HG02588 (cell line): ENCODE data around the gene DPH2.

Experiments used
- ATAC-seq: cut with Tn5 transposase; IDR thresholded peaks from one replicate; pipeline ENCODE4 v1.9.1; 2021; ENCODE audit warnings: mild to moderate bottlenecking, moderate library complexity; ENCODE audit not compliant: unreplicated experiment

DPH2 gene

DNA sequence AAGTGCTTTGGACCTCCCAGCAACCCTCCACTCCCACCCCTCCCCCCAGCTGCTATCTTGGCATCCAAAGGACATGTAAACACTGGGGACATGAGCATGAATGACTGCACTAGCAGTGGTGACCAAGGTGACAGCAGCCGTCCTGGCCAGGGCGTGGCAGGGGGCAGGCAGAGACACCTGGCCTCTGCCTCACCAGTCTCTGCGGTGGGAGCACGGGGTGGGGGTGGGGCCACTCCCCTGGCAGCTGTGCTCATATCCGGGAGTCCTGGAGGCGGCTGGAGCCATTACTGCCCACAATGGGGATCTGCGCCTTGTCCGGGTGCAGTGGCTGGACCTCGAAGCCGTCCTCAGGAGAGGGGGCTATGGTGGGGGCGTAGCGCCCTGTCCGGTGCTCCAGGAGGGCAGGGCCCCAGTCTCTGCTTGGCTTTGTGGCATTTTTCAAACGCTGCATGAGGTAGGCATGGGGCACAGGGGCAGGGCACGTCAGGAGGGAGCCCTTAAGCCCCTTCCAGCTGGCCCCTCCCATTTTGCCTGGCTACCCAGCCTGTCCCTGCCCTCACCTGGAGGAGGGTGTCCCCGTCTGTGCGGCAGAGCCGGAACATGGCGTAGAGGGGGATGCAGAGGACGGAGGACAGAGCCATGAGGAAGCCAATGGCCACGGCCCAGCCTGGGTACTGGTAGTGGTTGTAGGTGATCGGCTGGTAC, 27.6 kb downstream of the DPH2 start:
- no peak for ATAC-seq

DNA sequence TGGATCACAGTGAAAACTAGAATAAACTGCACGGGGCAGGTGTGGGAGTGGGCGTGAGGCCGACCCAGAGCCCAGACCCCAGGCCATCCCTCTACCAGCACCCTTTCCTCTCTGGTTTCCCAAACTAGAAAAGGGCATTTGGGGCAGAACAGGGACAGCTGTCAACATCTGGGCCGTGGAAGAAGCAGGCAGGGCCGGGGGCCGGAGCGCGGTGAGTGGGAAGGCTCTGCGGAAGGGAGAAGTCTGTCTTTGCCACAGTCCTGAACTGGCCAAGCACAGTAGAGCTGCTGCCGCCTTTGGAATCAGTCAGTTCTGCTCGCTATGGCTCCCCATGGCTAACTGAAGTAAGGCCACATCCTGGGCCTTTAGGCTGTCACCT, 28.2 kb downstream of the DPH2 start:
- no peak for ATAC-seq

DNA sequence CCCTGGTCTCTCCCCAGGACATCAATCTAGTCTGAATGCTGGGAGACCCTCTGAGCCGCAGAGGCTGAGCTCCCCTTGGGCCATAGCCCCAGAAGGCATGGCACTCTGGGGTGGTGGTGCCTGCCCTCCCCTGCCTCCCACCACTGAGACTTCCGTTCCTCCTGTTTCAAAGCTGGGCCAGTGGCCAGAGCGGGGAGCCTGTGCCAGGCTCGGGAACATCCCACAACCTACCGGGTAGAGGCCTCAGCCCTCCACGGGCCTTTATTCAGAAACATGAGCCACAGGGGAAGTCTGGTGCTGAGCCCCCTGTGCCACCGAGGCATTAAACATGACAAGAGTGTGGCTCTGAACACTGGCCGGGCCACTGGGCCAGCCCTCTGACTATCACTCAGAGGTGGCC, 29.6 kb downstream of the DPH2 start:
- no peak for ATAC-seq

DNA sequence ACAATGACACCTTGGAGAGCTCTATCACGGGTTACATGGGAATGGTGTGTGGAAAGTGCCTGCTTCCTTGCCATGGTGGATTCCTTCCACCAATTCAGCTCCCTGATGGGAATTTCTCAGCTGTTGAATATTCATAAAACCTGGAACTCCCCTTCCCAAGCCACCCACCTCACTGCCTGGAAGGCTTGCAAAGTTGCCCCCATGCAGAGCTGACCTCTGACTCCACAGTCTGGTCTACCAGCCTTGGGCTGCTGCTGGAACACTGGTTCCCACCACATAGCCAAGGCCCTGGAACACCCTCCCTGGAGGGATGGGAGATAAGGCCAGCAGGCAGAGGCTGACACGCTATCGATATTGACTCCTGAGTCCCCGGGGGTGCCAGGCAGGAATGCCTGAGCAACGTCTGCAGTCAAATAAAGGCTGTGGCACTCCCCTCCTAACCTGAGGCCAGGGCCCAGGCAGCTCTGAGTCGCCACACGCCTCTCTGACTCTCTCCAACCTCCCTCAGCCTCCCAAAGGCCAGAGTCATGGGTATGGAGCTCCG, 30.4 kb downstream of the DPH2 start:
- ATAC-seq = no peak

DNA sequence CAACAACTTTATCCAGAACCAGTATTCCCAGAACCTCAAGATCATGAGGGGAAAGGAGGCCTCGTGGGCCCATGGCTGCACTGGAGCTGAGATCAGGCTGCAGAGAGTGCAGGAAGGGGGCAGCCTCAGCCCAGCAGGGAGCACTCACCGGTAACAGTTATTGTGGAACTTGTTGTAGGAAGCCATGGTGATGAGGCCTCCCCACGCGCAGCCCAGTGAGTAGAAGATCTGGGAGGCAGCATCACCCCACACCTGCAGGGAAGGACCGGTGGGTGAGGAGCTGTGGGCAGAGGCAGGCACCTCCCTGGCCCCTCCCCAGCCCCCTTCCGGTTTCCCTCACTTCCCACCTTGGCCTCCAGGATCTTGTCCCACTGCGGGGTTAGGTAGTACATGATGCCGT, 32.4 kb downstream of the DPH2 start:
- no peak for ATAC-seq

DNA sequence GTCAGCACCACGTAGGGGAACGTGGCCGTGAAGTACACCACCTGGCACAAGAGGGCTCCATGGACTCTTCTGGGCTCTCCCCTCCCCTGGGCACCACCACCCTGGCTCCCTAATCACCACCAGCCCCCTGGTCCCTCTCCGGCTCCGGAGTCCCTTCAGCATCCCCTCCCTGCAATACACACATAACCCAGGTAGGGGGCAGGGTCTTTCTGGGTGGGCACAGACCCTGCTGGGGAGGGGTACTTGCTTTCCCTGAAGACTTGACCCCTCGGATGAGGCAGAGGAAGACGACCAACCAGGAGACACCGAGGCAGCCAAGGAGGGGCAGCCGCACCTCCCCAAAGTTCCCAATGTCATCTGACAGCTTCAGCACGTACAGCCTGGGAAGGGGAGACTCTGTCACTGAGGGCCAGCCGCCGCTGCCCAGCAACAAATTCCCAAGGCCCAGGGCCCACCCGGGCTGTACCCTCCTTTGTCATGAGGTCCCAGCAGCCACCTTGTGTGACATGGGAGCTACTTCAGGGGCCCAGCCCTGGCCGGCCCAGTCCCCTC, 32.9 kb downstream of the DPH2 start:
- no peak for ATAC-seq

DNA sequence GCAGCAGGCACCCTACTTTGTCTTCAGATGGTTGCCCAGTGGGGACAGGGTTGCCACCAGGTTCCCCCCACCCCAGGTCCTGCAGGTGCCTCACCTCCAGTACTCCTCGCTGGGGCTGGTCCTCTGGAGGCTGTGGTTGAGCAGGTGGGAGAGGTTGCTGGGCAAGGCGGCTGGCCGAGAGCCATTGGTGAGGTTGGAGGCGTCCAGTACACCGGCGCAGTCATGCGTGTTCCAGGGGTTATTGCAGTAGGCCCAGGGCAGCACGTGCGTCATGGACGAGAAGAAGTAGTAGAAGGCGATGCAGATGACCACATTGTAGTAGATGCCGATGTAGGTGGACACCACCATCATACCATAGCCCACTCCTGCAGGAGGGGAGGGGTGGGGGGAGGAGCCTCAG, 38.4 kb downstream of the DPH2 start:
- ATAC-seq = no peak

DNA sequence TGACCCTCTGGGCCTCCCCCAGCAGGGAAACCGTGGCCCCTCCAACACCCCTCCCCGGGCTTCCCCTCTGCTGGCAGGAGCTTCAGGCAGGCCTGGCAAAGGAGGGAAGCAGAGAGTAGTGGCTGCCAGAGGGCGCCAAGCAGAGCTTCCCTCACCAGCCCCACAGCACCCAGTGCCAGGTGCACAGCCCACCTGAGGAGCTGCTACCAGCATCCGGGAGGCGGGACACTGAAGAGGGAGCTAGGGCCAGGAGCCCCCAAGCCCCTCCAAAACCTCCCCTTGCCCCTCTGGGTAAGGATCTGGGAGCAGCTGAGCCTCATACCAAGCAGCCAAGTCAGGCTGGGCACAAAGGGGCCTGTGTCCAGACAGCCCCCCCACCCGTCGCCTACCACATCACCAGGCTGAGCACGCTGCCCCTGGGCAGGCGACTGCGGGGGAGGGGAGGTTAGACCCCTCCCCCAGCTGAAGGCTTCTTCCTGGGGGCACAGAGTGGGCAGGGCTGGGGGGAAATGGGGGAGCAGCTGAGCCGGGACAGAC, 41.2 kb downstream of the DPH2 start:
- no peak for ATAC-seq

DNA sequence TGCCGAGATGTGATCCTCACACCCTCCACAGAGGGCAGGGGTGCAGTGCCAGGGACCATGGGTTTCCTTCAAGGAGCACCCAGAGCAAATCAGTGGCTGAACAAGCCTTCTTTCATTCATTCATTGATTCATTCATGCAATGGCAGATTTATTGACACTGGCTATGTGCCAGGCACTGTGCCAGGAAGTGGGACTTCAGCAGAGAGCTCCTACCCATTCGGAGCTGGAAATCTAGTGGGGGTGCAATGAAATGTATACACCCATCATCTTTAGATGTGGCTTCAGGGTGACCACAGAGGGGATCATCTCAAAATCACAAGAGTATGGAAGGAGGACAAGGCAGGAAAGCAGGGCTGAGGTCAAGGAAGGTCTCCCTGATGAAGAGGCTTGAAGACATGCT, 42.6 kb downstream of the DPH2 start:
- no peak for ATAC-seq

DNA sequence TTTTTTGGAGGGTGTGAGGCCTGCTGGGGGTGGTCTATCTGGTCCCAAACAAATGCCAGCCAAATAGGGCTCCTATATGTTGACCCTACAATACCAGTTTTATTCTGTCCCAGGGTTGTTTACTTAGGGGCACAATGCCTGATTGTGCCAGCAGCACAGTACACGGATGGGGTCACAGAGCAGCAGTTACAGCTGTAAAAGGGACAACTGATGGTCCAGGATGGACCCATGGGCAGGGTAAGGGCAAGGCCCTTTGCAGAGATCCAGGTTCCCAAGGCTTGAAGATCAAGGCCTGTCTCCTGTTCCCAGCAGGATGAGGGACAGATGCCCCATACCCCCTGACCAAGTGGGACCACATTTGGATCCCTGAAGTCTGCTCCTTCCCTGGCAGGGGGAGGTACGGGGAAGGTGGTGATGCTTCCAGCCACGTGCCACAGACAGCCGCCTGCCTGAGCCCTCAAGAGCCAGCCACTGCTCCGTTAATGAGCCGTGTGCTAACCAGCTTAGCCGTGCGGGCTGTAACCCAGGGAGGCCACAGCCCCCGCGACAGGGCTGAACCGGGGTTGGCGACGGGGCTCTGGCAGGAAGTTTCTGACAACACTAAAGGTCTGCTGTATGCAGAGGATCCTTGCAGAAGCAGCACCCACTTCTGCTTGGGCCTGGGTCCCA, 43.3 kb downstream of the DPH2 start:
- no peak for ATAC-seq

DNA sequence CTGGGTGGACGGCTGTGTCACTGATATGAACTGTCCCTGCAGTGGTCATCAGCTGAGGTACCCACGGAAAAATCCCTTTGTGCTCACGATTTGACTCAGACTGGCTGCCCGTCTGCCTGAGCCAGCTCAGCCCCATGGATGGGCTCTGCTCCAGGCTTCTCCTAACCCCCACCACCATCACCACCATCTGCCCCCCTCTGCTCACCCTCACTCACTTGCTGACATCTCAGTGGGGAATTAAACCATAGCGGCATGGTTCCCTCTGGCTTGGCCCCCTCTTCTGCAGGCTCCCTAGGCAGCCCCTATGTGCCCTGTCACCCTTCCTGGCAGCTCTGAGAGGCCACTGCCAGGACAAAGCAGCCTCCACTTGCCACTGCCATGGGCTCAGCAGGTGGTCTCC, 44.1 kb downstream of the DPH2 start:
- ATAC-seq = no peak

DNA sequence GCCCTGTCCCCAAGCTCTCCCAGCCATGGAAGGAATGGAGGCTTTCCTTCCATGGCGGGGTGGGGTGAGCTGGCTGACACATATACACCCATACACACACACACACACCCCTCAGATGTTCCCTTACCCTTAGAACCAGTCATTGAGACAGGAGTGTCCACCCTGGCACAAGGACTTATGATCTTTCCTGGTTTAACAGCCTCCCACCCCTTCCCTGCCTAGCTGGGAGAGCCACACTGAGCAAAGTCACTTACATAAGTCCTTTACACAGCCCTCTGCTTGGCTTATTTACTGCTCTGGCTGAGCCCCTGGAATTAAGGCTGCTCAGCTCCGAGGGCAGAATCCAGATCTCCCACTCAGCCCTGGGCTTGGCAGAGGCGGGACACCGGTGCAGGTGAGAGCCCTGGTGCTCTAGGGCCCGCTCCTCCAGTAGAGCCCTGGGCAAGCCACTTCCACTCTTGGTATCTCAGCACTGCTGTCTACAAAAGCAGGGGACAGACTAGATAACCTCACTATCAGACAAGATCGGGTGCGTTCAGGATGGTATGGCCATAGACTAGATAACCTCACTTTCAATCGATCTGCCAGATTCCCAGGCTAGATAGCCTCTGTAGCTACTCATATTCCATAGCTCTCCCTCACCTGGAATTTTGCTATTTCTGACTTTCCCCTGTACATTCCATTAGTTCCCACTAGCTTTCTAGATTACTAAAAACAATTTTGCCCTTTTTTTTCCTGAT, 44.7 kb downstream of the DPH2 start:
- no peak for ATAC-seq

DNA sequence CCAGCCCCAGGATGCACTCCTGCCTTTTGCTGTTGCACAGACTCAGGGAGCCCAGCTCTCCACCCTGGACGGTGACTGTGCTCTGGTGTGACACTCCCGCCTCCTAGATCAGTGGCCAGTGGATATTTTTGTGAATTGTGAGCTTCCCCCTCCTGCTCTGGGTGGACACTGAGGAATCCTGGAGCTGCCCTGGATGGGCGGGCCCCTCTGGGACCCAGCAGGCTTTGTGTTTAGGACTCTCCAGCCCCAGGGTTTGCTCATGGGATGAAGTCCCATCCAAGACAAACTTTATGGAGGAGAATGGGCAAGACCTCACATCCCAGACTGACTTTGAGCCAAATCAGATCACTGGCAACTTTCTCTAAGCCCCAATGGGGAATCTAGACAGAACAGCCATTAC, 45.4 kb downstream of the DPH2 start:
- ATAC-seq = no peak

DNA sequence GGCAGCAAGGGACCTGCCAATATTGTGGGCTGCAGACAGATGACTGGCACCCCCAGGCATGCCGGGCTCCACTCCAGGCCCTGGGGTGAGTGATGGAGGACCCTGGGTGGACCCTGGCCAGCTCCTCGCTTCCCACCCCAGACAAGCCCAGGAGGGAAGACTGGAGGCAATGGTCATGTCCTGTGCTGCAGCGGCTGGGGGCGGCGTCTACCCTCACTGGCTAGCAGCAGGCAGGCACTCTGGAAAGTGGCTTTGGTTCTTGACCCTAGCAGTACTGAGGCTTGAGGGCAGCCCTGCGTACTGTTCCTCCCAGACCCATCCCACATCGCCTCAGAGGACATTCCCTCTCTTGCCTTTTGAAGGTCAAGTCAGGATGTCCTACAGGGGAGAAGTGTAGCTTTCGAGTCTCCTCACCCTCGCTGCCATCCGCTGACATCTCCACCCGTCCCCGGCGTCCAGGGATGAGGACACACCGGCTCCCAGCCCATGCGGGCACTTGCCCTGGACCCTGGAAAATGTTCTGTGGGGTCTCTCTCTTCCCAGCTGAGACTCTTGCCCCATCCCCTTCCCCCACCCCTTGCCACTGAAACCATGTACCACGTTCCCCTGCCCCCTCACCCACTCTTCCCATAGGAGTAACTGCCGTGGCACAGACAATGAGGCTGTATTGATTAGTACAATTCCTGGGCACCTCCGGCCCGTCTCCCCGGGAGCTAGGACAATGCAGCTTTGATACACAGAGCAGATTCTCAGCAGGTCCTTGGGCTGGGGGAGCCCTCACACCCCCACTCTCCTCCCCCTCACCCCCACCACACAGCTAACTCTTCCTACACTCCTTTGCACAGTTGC, 46.5 kb downstream of the DPH2 start:
- ATAC-seq = no peak

DNA sequence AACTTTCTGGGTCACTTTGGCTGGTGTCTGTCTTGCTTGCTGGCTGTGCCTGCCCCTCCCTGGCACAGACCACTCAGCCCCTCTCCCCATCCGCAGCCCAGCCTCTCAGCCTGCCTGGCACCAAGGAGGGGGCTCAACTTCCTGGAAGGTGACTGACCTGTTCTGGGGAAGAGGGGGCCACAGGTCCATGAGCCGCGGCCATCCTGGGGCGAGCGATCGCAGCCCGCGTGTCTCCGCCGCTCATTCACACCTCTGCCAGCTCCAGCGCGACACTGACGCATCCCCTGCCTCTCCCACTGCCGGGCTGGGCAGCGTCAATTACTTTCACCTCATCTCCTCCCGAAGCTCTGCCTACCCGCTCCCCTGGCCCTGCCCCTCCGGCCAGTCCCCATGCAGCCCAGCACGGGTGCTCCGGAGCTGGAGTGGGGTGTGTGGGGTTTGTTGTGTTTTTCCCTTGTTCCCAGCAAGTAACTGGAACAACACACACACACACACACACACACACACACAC, 47.1 kb downstream of the DPH2 start:
- ATAC-seq = no peak

DNA sequence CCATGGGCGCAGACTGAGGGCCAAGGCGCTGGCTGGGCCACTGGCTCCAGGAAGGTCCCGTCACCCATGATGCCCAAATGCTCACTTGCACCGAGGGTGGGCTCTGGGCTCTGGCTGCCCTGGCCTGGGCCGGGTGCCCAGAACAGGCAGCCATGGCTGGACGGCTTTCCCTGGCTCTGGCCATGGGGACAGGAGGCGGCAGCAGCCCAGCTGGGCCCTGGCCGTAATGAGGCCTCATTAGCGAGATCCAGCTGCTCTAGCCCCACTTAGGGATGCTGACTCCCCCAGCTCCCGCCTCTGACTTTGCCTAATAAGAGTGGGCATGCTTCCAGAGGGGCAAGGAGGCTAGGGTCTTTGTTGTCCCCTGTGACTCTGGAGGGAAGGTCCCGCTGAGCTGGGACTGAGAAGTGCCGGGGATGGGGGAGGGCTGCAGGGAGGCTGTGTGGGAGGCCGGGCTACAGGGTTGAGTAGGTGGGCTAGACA, 49.7 kb downstream of the DPH2 start:
- ATAC-seq = no peak

DNA sequence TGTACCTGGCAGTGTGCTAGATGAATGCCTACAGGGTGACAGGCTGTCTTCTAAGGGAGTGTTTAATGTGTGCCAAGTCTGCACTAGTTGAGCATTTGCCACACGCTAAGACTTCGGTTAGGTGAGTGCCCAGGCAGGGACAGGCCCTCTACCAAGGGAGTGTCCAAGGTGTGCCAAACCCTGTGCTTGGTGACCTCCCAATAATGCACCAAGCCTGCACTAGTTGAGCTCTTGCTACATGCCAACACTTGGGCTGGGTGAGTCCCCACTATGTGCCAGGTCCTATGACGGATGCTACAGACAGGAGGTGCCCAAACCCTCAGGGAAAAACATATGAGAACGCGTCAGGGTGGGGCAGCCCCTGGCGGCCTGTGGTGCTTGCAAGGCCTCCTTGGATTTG, 50.7 kb downstream of the DPH2 start:
- ATAC-seq = no peak

DNA sequence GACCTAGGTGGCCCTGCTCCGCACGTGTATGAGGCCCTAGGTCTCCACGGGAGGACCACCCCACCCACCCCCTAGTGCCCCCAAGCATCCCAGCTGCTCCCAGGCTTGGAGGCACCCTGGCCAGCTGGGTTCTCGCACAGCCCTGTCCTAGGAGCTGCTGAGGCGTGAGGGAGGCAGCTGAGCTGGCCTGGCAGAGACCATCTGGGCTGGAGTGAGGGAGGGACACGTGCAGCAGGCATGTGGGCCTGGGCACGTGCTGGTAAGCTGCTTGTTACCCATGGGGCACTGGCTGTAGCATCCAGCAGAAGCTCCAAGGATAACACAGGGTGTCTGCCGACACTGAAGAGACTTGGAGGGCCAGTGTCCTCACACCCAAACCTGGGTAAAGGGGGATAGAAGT, 51.3 kb downstream of the DPH2 start:
- ATAC-seq = no peak

DNA sequence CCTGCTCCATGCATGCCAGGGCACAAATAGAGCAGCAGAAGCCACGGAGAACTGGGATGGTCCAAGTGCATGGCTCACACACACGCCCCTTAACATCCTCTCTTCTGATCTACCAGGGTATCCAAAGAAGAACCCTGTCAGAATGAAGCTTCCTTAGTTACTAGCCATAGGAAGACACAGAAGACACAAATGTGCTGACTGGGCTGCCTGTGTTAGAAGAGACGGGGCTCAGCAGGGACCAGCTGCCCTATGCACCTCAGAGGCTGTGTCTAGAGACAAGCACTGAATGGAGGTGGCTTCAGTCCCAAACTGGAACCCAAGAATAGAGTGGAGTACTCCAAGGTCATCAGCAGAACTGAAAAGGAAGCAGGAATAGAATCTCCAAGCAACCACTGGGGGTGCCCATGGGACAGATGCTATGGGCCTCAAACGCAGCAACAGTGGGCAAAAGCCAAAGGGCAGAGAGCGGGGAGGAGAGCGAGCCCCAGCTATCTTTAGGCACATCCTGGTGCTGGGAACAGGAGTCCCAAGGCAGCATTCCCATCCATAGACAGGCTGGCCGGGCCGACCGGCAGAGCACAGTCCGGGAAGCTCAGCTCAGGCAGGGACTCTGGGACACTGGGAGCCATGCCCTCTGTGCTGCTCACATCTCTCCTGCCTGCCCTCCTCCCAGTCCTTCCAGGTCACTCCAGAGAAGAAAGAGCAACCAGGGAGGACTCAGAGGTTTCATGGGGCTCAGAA, 51.9 kb downstream of the DPH2 start:
- no peak for ATAC-seq
